Type B pancreatic cell (in vitro differentiated cells): ENCODE results near the gene TIAM1. TPM values are rescaled to one million over a fixed set of nuclear protein-coding genes. Genes with fewer than 3 reads are reported as not detected.

ENCODE experiments used
- DNase-seq: peaks from one replicate; pipeline ENCODE4 v3.0.0; 2021; ENCODE audit warnings: mixed read lengths; ENCODE audit not compliant: unreplicated experiment; ENCODE audit errors: extremely low spot score
- H3K27ac Mint-ChIP-seq: 2 replicates; pipeline ENCODE4 v1.8.0; 2021; ENCODE audit warnings: mild to moderate bottlenecking, mixed read lengths
- H3K27me3 Mint-ChIP-seq: 2 replicates; pipeline ENCODE4 v1.8.0; 2021; ENCODE audit warnings: mixed read lengths
- H3K36me3 Mint-ChIP-seq: 2 replicates; pipeline ENCODE4 v1.8.0; 2021; ENCODE audit warnings: mixed read lengths
- H3K4me1 Mint-ChIP-seq: one replicate; pipeline ENCODE4 v1.8.0; 2021; ENCODE audit warnings: mixed read lengths; ENCODE audit not compliant: unreplicated experiment
- H3K4me3 Mint-ChIP-seq: 2 replicates; pipeline ENCODE4 v1.8.0; 2021; ENCODE audit warnings: mild to moderate bottlenecking, mixed read lengths
- H3K9me3 Mint-ChIP-seq: 2 replicates; pipeline ENCODE4 v1.8.0; 2021; ENCODE audit warnings: mixed read lengths
- CTCF ChIP-seq: fragments of 200-600 bp; sonication (generic); conservative IDR thresholded peaks from 2 replicates; pipeline ENCODE4 v1.5.0; 2021; ENCODE audit warnings: antibody characterized with exemption, mild to moderate bottlenecking
- total RNA-seq: library from RNA; stranded (reverse); gene quantifications from 2 replicates; pipeline ENCODE4 v1.2.1, GENCODE V29; 2021; ENCODE audit warnings: low replicate concordance

The TIAM1 gene
- total RNA-seq, 1 donor from 2014 or later: 49.3 TPM

DNA sequence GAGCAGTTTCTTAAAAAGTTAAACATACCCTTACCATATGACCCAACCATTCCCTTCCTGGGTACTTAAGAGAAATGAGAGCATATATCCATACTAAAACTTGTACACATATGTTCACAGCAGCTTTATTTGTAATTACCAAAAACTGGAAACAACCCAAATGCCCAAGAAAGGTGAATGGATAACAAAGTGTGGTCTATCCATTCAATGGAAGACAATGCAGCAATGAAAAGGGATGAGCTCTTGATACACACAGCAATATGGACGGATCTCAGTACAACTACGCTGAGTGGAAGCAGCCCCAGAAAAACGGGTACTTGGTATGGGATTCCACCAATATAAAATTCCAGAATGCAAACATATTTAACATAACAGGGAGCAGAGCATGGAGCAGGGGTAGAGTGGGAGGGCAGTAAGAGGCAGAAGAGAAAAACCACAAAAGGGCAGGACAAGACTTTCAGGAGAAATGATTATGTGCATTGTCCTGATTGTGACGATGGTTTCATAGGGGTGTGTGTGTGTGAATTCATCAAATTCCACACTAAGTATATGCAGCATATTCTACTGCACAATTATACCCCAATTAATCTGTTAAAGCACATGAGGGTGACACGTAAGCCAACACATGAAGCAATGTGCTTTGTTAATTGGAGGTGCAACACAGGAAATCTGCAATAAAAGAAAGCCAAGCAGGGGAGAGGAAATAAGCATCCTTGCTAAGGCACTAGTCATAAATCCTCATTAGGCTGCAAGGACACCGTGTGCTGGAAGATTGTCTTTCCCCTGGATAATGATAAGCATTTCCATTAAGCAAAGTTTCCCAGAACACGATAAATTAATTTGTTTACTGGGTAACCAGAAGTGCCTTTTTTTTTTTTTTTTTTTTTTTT is 192.7 kb downstream of the TIAM1 start:
- H3K27ac Mint-ChIP-seq: no peak overlapping the region
- H3K36me3 Mint-ChIP-seq: peaks cover 46% of the 10 kb centered on the region
- peaks cover 6% of the 10 kb centered on the region for H3K9me3 Mint-ChIP-seq
- H3K4me3 Mint-ChIP-seq: no peak overlapping the region
- H3K4me1 Mint-ChIP-seq: no peaks in the 10 kb centered on the region
- no peak for TF ChIP-seq CTCF
- no peak for DNase-seq
- H3K27me3 Mint-ChIP-seq: no peaks in the 10 kb centered on the region

DNA sequence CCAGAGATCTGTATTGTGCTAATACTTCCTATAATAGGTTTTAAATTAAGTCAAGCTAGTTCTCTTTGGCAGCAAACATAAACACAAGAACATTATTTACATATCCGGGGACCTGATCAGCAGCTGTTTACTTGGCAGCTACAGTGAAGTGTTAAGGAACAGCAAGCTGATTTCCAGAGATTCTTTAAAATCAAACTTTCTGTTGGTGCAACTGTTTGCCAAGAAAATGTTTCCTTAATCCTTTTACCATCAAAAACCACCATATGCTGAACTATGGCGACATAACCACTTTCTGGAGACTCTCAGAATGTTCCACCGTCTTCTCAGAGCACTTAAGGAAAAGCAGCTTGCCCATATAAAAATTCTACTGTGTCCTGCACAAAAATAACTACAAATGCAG is 198.8 kb downstream of the TIAM1 start:
- TF ChIP-seq CTCF: no peak
- DNase-seq: no peak
- H3K4me3 Mint-ChIP-seq: no peak overlapping the region
- H3K36me3 Mint-ChIP-seq: peaks cover 18% of the 10 kb centered on the region
- no peak overlapping the region for H3K27ac Mint-ChIP-seq
- peaks cover 17% of the 10 kb centered on the region for H3K4me1 Mint-ChIP-seq
- H3K9me3 Mint-ChIP-seq: peaks cover 6% of the 10 kb centered on the region
- no peaks in the 10 kb centered on the region for H3K27me3 Mint-ChIP-seq

GRCh38 chr21:31143036-31143435 is 201.0 kb downstream of the TIAM1 start:
- no peak for TF ChIP-seq CTCF
- Mint-ChIP-seq H3K27ac (no peak overlapping the region), H3K4me1 (peaks cover 23% of the 10 kb centered on the region), H3K4me3 (no peak overlapping the region), H3K36me3 (peaks cover 9% of the 10 kb centered on the region), H3K9me3 (peaks cover 1% of the 10 kb centered on the region), H3K27me3 (no peaks in the 10 kb centered on the region)
- DNase-seq: no peak

GRCh38 chr21:31142600-31142999 is 201.5 kb downstream of the TIAM1 start:
- Mint-ChIP-seq H3K27ac (no peak overlapping the region), H3K36me3 (peaks cover 8% of the 10 kb centered on the region), H3K4me3 (no peak overlapping the region), H3K27me3 (no peaks in the 10 kb centered on the region), H3K4me1 (peaks cover 23% of the 10 kb centered on the region), H3K9me3 (no peaks in the 10 kb centered on the region)
- no peak for DNase-seq
- TF ChIP-seq CTCF: peak; percentile 18

GRCh38 chr21:31141389-31142000 is 202.6 kb downstream of the TIAM1 start:
- Mint-ChIP-seq H3K27me3 (no peaks in the 10 kb centered on the region), H3K4me3 (no peak overlapping the region), H3K4me1 (peaks cover 23% of the 10 kb centered on the region), H3K36me3 (peaks cover 11% of the 10 kb centered on the region), H3K27ac (no peak overlapping the region), H3K9me3 (no peaks in the 10 kb centered on the region)
- DNase-seq: no peak
- TF ChIP-seq CTCF: no peak
